ENCODE results near the gene COMT.

DNA sequence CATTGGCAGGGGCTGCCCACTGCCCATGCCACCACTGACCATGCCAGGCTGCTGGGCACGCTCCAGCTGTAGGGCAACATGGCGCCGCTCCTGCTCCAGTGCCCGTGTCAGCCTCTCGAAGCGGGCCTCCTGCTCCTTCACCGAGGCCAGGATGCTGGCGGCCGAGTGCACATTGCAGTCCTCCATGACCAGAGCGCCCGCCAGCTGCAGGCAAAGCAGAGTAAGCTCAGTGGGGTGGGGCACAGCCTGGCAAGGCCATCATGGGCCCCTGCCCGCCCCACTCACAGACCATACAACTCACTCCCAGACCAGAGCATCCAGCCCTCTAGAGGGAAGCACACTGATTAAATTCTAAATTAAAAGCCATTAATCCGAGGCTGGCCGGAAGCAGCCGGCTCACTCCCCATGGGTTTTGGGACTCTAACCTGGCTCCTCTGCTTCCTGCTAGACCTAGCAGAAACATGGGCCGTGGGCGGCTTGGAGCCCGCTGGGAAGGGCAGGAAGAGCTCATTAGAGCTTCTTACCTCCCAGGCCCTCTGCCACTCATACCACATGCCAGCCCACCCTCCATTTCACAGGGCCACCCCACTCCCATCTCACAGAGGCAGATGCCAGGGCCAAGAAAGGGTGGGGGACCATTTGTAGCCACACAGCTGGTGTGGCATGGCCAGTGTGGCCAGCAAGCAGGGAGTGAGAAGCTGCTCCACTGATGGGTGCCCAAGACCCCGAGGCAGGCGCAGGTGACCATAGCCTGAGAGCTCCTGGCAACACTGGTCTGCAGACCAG lies 49.2 kb downstream of the COMT start:
- TF ChIP-seq, protein P1, sequence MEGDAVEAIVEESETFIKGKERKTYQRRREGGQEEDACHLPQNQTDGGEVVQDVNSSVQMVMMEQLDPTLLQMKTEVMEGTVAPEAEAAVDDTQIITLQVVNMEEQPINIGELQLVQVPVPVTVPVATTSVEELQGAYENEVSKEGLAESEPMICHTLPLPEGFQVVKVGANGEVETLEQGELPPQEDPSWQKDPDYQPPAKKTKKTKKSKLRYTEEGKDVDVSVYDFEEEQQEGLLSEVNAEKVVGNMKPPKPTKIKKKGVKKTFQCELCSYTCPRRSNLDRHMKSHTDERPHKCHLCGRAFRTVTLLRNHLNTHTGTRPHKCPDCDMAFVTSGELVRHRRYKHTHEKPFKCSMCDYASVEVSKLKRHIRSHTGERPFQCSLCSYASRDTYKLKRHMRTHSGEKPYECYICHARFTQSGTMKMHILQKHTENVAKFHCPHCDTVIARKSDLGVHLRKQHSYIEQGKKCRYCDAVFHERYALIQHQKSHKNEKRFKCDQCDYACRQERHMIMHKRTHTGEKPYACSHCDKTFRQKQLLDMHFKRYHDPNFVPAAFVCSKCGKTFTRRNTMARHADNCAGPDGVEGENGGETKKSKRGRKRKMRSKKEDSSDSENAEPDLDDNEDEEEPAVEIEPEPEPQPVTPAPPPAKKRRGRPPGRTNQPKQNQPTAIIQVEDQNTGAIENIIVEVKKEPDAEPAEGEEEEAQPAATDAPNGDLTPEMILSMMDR (IDR thresholded peaks at IDR 0.05), result no peak
- no peak for TF ChIP-seq POLR2A (IDR thresholded peaks at IDR 0.05)
